ENCODE results near the gene AKAP1. TPM values are rescaled to one million over a fixed set of nuclear protein-coding genes. Genes with fewer than 3 reads are reported as not detected.

AKAP1 gene
- total and polyA plus RNA-seq, 2 of the 8 experiments (the other 6 are each of a cell fraction or from before 2014, with no cell fraction given) = 120 to 156 TPM

- TF ChIP-seq, protein P1, sequence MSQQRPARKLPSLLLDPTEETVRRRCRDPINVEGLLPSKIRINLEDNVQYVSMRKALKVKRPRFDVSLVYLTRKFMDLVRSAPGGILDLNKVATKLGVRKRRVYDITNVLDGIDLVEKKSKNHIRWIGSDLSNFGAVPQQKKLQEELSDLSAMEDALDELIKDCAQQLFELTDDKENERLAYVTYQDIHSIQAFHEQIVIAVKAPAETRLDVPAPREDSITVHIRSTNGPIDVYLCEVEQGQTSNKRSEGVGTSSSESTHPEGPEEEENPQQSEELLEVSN (IDR thresholded peaks at IDR 0.05) = no peak
- TF ChIP-seq GABPA (IDR thresholded peaks at IDR 0.05; ENCODE audit: borderline replicate concordance, insufficient read depth, low read length) (no peak), CBX8 (IDR thresholded peaks at IDR 0.05; ENCODE audit: borderline replicate concordance, low read depth, low read length) (no peak)
These were observed 47.6 kb upstream of the AKAP1 start (continued) for GRCh38 chr17:57037411-57037810.

All from H1 (cell line).